Measurements from ENCODE around the gene TSC22D2.
"Not testable (repeated sequence)": the region's sequence is repeated elsewhere in the genome, so short reads cannot be mapped to it uniquely, and the experiment has no call there.

The TSC22D2 gene

DNA sequence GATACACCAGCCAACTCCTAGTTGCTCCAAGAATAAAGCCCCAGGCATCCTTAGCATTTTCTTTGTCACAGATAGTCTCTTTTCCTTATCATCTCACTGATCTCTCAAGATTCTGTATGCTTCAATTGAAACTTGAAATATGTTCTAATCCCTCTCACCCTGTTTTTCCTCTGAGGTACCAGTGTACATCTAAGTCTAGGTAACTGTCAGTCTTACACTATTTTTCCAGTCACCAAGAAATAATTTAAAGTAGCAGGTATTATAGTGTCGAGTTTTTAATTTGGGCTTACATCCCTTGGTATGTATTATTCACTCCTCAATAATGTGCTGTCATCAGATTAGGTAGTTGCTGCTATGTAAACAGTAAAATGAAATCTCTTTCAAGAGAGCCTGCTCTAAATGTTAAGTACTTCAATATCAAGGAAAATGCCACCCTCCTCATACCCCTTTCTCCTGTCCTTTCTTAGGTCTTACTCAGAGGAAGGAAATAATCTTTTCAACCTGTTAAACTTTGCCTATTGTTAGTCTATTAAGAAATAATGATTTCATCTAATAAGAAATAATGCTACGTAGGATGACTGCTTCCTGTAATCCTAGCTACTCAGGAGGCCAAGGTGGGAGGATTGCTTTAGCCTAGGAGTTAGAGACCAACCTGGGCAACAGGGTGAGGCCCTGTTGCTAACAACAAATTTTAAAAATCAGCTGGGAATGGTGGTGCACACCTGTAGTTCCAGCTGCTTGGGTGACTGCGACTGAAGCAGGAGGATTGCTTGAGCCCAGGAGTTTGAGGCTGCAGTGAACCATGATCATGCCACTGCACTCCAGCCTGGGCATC is 39.8 kb downstream of the TSC22D2 start:
- DNase-seq (ENCODE audit: low spot score) = no peak

- no peak for DNase-seq (ENCODE audit: low spot score)
Measured at GRCh38 chr3:150449169-150449721, 41.1 kb downstream of the TSC22D2 start.

- no peak for DNase-seq (ENCODE audit: low spot score)
Measured at GRCh38 chr3:150450916-150451315, 42.8 kb downstream of the TSC22D2 start.

- DNase-seq (ENCODE audit: low spot score) = no peak
Measured at GRCh38 chr3:150451329-150452048, 43.4 kb downstream of the TSC22D2 start.

- no peak for DNase-seq (ENCODE audit: low spot score)
Measured at GRCh38 chr3:150453353-150453752, 45.3 kb downstream of the TSC22D2 start.

DNA sequence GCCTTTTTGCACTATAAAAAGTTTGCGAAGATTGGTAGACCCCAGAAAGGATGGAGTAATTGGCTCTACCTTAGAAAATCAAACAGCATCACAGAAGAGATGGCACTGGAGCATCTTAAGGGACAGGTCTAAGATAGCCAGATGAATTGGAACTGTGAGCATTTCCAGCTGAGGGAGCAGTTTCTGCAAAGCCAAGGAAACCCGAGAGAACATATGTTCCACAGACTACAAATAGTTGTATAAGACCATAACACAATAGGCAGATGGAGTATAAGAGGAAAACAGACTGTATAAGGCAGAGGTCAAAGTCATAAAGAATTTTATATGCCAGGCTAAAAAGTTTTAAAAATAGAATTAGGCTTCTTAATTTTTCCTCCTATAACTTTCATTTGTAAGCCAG is 46.0 kb downstream of the TSC22D2 start:
- DNase-seq (ENCODE audit: low spot score) = no peak

DNA sequence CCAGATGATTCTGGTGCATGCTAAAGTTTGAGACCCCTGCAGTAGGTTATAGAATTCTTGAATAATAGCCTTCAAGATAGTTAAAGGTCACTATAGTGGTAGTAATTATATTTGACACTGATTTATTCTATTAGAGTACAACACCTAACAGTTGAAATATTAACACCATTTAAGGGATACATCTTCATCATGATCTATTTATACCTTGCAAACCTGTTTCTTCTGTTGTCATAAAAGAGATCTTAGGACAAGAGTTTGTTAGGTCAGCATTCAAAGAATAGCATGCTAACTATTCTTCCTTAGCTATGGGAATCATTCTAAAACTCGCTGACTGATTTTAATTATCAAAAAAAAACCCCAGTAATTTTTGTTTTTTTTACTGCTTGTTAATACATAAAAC is 46.5 kb downstream of the TSC22D2 start:
- no peak for DNase-seq (ENCODE audit: low spot score)

- no peak for DNase-seq (ENCODE audit: low spot score)
Measured at GRCh38 chr3:150455341-150455740, 47.2 kb downstream of the TSC22D2 start.

DNA sequence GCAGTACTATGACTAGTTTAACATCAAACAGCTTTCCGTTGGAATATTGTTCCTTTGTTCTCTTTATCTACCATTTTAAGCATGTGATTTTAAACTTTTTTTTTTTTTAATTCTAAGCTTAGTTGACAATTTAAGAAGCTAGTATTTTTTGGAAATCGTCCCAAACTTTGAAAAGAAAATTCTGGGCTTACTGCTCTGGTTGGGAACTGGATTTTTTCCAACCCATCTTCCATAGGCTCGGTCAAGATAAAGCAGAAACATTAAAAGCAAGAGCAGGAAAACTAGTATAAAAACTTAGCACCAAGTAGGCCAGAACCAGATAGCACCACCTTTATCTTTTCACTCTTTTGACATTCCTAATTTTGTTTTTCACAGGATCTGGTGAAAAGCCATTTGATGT is 49.9 kb downstream of the TSC22D2 start:
- DNase-seq (ENCODE audit: low spot score) = no peak

- DNase-seq (ENCODE audit: low spot score) = no peak
Measured at GRCh38 chr3:150460484-150460883, 52.4 kb downstream of the TSC22D2 start.

GRCh38 chr3:150461399-150461798 is 53.3 kb downstream of the TSC22D2 start:
- no peak for DNase-seq (ENCODE audit: low spot score)

DNA sequence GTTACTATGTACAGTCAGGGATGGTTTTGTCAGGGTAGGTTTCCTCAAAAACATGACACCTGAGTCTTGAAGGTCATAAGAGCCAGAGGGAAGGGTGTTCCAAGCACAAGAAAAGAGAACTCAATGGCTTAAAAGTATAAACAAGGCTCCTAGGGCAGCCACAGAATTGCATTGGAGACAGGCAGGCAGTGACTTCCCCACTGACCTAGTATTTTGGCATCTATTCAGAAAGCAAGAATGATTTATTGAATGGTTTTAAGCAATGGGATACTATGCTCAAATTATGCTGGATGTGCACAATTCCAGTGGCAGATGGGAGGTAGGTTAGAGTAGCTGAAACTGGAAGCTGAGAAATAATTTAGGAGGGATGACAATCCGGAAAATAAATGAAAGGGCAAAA is 54.0 kb downstream of the TSC22D2 start:
- DNase-seq (ENCODE audit: low spot score) = no peak

- no peak for DNase-seq (ENCODE audit: low spot score)
Measured at GRCh38 chr3:150464684-150465083, 56.6 kb downstream of the TSC22D2 start.

DNA sequence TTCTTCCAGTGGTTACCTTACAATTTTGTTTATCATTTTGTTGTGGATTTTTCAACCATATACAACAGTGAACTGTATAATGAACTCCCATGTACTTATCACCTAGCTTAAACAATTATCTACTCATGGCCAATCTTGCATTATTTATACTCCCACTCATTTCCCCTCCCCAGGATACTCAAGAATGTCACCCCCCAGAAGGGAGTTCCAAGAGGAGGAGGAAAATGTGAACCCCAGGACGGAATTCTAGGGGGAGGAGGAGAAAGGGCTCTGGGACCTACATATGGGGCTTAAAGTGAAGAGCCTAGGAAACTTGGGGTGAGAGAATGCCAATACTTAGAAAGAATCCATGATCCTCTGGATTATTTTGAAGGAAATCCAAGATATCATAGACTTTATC is 59.3 kb downstream of the TSC22D2 start:
- DNase-seq (ENCODE audit: low spot score) = no peak

- DNase-seq (ENCODE audit: low spot score) = peak; percentile 3
Measured at GRCh38 chr3:150469031-150469930, 61.2 kb downstream of the TSC22D2 start.

GRCh38 chr3:150469931-150470740 is 62.0 kb downstream of the TSC22D2 start:
- DNase-seq (ENCODE audit: low spot score) = no peak

- DNase-seq (ENCODE audit: low spot score) = no peak
Measured at GRCh38 chr3:150472421-150472820, 64.3 kb downstream of the TSC22D2 start.

- not testable (repeated sequence) for DNase-seq (ENCODE audit: low spot score)
Measured at GRCh38 chr3:150473161-150473560, 65.1 kb downstream of the TSC22D2 start.

GRCh38 chr3:150479370-150479769 is 71.3 kb downstream of the TSC22D2 start:
- no peak for DNase-seq (ENCODE audit: low spot score)

- no peak for DNase-seq (ENCODE audit: low spot score)
Measured at GRCh38 chr3:150480877-150481276, 72.8 kb downstream of the TSC22D2 start.

DNA sequence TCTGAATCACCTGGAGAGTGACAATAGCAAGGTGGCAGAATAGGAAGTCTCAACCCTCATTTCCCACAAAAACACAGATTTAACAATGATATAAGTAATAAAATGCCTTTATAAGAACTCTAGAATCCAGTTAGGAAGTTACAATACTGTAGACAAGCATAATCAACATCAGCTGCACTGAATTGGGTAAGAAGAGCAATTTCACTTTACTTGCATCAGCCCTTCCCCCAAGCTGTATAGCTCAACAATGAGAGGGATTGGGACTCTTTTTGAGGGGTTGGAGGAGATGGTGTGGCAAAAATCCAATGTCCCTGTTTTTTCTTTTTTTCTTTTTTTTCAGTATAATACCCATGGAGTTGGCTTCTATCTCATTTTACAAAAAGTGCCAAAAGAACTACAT is 75.1 kb downstream of the TSC22D2 start:
- DNase-seq (ENCODE audit: low spot score) = no peak

Measured in Ammon's horn (tissue), 1 donor.